ENCODE measurements around the gene SHBG.

- TF ChIP-seq CTCF (IDR thresholded peaks at IDR 0.05), result peak; percentile 34 to 86 (median 67)
- no peak for TF ChIP-seq EP300 (IDR thresholded peaks at IDR 0.05; ENCODE audit: low read depth)
Observed at GRCh38 chr17:7614425-7615264, 15.3 kb upstream of the SHBG start, which contains the start of gene FXR2.

Data from transverse colon (tissue), 3 donors.